Effector memory CD8-positive, alpha-beta T cell (primary cell): ENCODE results near the gene GRM8.

Experiments used
- ATAC-seq: fragments of 150-1000 bp; cut with Tn5 transposase; replicated peaks from 2 replicates; pipeline ENCODE4 v1.10.0; 2021; ENCODE audit warnings: mild to moderate bottlenecking, moderate library complexity
- DNase-seq, 3 experiments: peaks; one replicate each; pipeline ENCODE4 v3.0.0; 2021
- H3K27ac Mint-ChIP-seq, 2 donors: one replicate each; pipeline ENCODE4 v1.8.0; 2022; ENCODE audit warnings: mild to moderate bottlenecking in 2 of 2, mixed read lengths in 2 of 2, moderate library complexity in 2 of 2
- H3K27me3 Mint-ChIP-seq, 2 donors: one replicate each; pipeline ENCODE4 v1.8.0; 2022; ENCODE audit warnings: mixed read lengths in 2 of 2
- H3K36me3 Mint-ChIP-seq: one replicate; pipeline ENCODE4 v1.8.0; 2022; ENCODE audit warnings: mild to moderate bottlenecking, moderate library complexity, mixed read lengths; ENCODE audit not compliant: insufficient read depth
- H3K4me1 Mint-ChIP-seq, 2 donors: one replicate each; pipeline ENCODE4 v1.8.0; 2022; ENCODE audit warnings: low read depth in 2 of 2, mixed read lengths in 2 of 2
- H3K4me3 Mint-ChIP-seq, 2 donors: one replicate each; pipeline ENCODE4 v1.8.0; 2022; ENCODE audit warnings: mild to moderate bottlenecking in 2 of 2, mixed read lengths in 2 of 2, moderate library complexity in 2 of 2
- H3K9me3 Mint-ChIP-seq, 2 donors: one replicate each; pipeline ENCODE4 v1.8.0; 2022; ENCODE audit warnings: mixed read lengths in 2 of 2

GRM8 gene

GRCh38 chr7:127209886-127210285 lies 42.9 kb downstream of the GRM8 start:
- DNase-seq (no peak), ATAC-seq (no peak)
- no peak overlapping the region for H3K4me3 Mint-ChIP-seq
- no peak overlapping the region for H3K27ac Mint-ChIP-seq
- H3K27me3 Mint-ChIP-seq: peaks cover 48 to 50% of the 10 kb centered on the region in 2 donors
- no peaks in the 10 kb centered on the region for H3K4me1 Mint-ChIP-seq
- no peaks in the 10 kb centered on the region for H3K9me3 Mint-ChIP-seq
- no peaks in the 10 kb centered on the region for H3K36me3 Mint-ChIP-seq

GRCh38 chr7:127208860-127209259 lies 43.9 kb downstream of the GRM8 start:
- no peak overlapping the region for H3K27ac Mint-ChIP-seq
- H3K36me3 Mint-ChIP-seq: no peaks in the 10 kb centered on the region
- no peak overlapping the region for H3K4me3 Mint-ChIP-seq
- peaks cover 48 to 50% of the 10 kb centered on the region in 2 donors for H3K27me3 Mint-ChIP-seq
- no peaks in the 10 kb centered on the region for H3K4me1 Mint-ChIP-seq
- H3K9me3 Mint-ChIP-seq: no peaks in the 10 kb centered on the region
- ATAC-seq: no peak
- DNase-seq: no peak

- peaks cover 44 to 50% of the 10 kb centered on the region in 2 donors for H3K27me3 Mint-ChIP-seq
- H3K9me3 Mint-ChIP-seq: no peaks in the 10 kb centered on the region
- H3K36me3 Mint-ChIP-seq: no peaks in the 10 kb centered on the region
- H3K27ac Mint-ChIP-seq: no peak overlapping the region
- H3K4me3 Mint-ChIP-seq: no peak overlapping the region
- no peaks in the 10 kb centered on the region for H3K4me1 Mint-ChIP-seq
- ATAC-seq (no peak), DNase-seq (no peak)
These were observed 44.4 kb downstream of the GRM8 start for GRCh38 chr7:127208351-127208750.

DNA sequence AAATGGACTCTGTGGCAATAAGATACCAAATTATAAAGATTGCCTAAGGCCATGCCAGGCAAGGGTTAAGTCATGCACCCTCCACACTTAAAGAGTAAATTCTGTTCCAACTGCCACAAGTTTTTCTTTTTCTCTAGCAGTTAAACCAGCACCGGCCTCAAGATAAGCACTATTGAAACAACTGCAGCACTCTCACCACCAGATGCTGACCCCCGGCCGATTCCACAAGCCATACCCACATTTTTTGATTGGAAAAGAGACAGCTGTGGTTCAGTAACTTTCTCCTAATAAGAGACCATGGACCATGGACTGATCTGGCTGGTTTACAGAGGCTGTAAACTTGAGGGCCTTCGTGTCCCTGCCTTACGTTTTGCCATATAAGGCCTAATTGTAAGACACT lies 44.9 kb downstream of the GRM8 start:
- Mint-ChIP-seq H3K36me3 (no peaks in the 10 kb centered on the region), H3K4me3 (no peak overlapping the region), H3K27me3 (peaks cover 39 to 50% of the 10 kb centered on the region in 2 donors), H3K9me3 (no peaks in the 10 kb centered on the region), H3K27ac (no peak overlapping the region), H3K4me1 (no peaks in the 10 kb centered on the region)
- ATAC-seq: no peak
- DNase-seq: no peak

- no peaks in the 10 kb centered on the region for H3K36me3 Mint-ChIP-seq
- ATAC-seq (no peak), DNase-seq (no peak)
- H3K9me3 Mint-ChIP-seq: no peaks in the 10 kb centered on the region
- peaks cover 38 to 50% of the 10 kb centered on the region in 2 donors for H3K27me3 Mint-ChIP-seq
- no peak overlapping the region for H3K27ac Mint-ChIP-seq
- H3K4me1 Mint-ChIP-seq: no peaks in the 10 kb centered on the region
- no peak overlapping the region for H3K4me3 Mint-ChIP-seq
These were observed 45.5 kb downstream of the GRM8 start for GRCh38 chr7:127207230-127207629.

DNA sequence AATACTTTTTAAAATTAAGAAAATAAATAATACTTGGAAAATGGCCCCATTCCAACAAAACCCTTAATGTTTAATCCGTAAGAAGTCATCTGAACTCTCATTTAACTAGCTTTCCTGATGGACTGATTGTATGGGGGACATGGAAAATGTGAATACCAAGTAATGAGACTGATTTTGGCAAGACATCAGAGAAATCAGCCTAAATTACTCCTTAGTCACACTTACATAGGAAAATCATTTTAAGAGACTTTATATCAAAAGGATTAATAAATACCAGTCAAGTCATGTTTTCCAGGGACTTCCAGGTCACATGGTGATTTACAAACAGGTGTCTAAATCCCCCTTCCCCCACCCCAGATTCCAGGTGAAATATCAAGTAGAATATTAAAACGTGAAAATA lies 58.2 kb downstream of the GRM8 start:
- no peak for DNase-seq
- no peak overlapping the region for H3K27ac Mint-ChIP-seq
- no peak for ATAC-seq
- H3K27me3 Mint-ChIP-seq: peaks cover 18 to 40% of the 10 kb centered on the region in 2 donors
- no peaks in the 10 kb centered on the region for H3K36me3 Mint-ChIP-seq
- H3K4me3 Mint-ChIP-seq: no peak overlapping the region
- H3K9me3 Mint-ChIP-seq: no peaks in the 10 kb centered on the region
- no peaks in the 10 kb centered on the region for H3K4me1 Mint-ChIP-seq

GRCh38 chr7:127189886-127190285 lies 62.9 kb downstream of the GRM8 start:
- H3K36me3 Mint-ChIP-seq: no peaks in the 10 kb centered on the region
- no peak overlapping the region for H3K4me3 Mint-ChIP-seq
- ATAC-seq: no peak
- H3K4me1 Mint-ChIP-seq: no peaks in the 10 kb centered on the region
- peaks cover 13 to 60% of the 10 kb centered on the region in 2 donors for H3K27me3 Mint-ChIP-seq
- no peaks in the 10 kb centered on the region for H3K9me3 Mint-ChIP-seq
- DNase-seq: no peak
- no peak overlapping the region for H3K27ac Mint-ChIP-seq

DNA sequence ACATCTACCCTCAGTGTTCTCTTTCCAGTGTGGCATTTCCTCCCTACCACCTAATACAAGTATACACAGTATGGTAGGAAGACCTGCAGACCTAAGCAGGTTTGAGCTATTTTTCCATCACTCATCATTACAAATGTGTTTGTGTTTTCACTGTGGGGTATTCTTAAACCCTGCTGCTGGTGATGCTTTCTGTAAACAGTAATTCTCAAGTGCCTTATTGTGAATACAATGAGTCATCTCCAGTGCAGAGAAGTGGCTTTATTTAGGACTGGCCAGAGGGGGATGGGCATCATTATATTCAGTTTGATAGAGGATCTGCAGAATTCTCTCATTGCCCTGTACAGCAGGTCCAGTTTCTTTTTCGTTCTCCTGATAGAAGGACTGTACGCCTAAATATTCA lies 63.7 kb downstream of the GRM8 start:
- Mint-ChIP-seq H3K9me3 (no peaks in the 10 kb centered on the region), H3K36me3 (no peaks in the 10 kb centered on the region), H3K4me3 (no peak overlapping the region), H3K27me3 (peaks cover 13 to 60% of the 10 kb centered on the region in 2 donors), H3K27ac (no peak overlapping the region), H3K4me1 (no peaks in the 10 kb centered on the region)
- ATAC-seq: no peak
- no peak for DNase-seq

GRCh38 chr7:127187740-127188139 lies 65.0 kb downstream of the GRM8 start:
- no peak for DNase-seq
- H3K4me1 Mint-ChIP-seq: no peaks in the 10 kb centered on the region
- peaks cover 6 to 50% of the 10 kb centered on the region in 2 donors for H3K27me3 Mint-ChIP-seq
- ATAC-seq: no peak
- H3K36me3 Mint-ChIP-seq: no peaks in the 10 kb centered on the region
- no peaks in the 10 kb centered on the region for H3K9me3 Mint-ChIP-seq
- H3K4me3 Mint-ChIP-seq: no peak overlapping the region
- H3K27ac Mint-ChIP-seq: no peak overlapping the region

- Mint-ChIP-seq H3K27me3 (peaks cover under 1 to 40% of the 10 kb centered on the region in 2 donors), H3K9me3 (no peaks in the 10 kb centered on the region), H3K36me3 (no peaks in the 10 kb centered on the region), H3K4me3 (no peak overlapping the region), H3K4me1 (no peaks in the 10 kb centered on the region), H3K27ac (no peak overlapping the region)
- ATAC-seq: no peak
- DNase-seq: no peak
These were observed 66.1 kb downstream of the GRM8 start for GRCh38 chr7:127186686-127187085.

DNA sequence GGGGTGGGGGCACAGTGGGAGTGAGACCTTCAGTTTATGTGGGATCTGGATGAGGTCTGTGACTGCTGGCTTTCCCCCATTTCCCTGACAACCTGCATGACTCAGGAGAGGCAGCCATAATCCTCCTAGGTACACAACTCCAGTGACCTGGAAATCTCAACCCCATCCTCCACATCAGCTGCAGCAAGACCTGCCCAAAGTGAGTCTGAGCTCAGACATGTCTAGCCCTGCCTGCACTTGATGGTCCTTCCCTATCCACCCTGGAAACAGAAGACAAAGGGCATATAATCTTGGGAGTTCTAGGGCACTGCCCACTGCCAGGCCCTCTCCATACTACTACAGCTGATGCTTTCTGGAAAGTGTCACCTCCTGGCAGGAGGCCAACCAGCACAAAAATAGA lies 75.6 kb downstream of the GRM8 start:
- DNase-seq: no peak
- no peak overlapping the region for H3K27ac Mint-ChIP-seq
- no peak for ATAC-seq
- no peak overlapping the region for H3K4me3 Mint-ChIP-seq
- H3K4me1 Mint-ChIP-seq: no peaks in the 10 kb centered on the region
- H3K9me3 Mint-ChIP-seq: peaks cover 8 to 13% of the 10 kb centered on the region in 2 donors
- H3K27me3 Mint-ChIP-seq: peaks cover 24 to 26% of the 10 kb centered on the region in 2 donors
- no peaks in the 10 kb centered on the region for H3K36me3 Mint-ChIP-seq

- Mint-ChIP-seq H3K27ac (no peak overlapping the region), H3K27me3 (peaks cover 9 to 20% of the 10 kb centered on the region in 2 donors), H3K9me3 (no peaks in the 10 kb centered on the region), H3K4me1 (no peaks in the 10 kb centered on the region), H3K36me3 (no peaks in the 10 kb centered on the region), H3K4me3 (no peak overlapping the region)
- ATAC-seq: no peak
- no peak for DNase-seq
These were observed 90.4 kb downstream of the GRM8 start for GRCh38 chr7:127162366-127162765.

DNA sequence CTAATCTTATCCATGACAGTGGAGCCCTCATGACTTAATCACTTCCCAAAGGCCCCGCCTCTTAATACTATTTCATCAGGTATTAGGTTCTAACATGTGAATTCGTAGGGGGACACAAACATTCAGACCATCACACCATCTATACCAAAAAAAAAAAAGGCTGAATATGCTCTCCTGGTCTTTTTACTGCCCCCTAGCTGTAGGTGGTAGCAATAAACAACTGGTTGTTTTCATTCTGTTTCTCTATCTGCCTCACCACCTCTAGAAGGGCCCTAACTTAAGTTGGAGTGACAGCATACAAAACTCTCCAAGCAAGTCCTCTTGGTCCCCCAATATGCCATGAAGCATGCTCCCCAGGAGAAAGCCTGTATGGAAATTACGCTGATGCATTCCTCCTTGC lies 94.1 kb downstream of the GRM8 start:
- Mint-ChIP-seq H3K4me1 (no peaks in the 10 kb centered on the region), H3K9me3 (no peaks in the 10 kb centered on the region), H3K4me3 (no peak overlapping the region), H3K27me3 (peaks cover 15 to 28% of the 10 kb centered on the region in 2 donors), H3K27ac (no peak overlapping the region), H3K36me3 (no peaks in the 10 kb centered on the region)
- no peak for ATAC-seq
- DNase-seq: no peak

DNA sequence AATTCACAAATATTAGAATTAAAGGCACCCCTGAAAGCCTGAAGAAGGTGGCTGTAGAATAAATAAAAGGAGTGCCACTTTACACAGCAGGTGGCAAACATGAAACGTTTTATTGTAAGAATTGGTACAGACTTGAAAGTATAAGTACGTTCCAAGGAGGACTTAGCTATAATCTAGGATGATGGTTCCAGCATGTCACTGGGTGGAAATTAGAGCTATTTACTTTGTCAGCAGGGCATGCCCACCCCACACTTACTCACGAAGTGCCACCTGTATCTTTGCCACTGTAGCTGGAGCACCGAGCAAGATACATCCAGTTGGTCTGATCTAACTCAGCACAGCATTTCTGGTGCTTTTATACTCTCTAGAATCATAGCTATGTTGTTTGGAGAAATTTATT lies 97.8 kb downstream of the GRM8 start:
- Mint-ChIP-seq H3K36me3 (no peaks in the 10 kb centered on the region), H3K9me3 (no peaks in the 10 kb centered on the region), H3K27ac (no peak overlapping the region), H3K4me3 (no peak overlapping the region), H3K27me3 (peaks cover 12 to 18% of the 10 kb centered on the region in 2 donors), H3K4me1 (no peaks in the 10 kb centered on the region)
- ATAC-seq (no peak), DNase-seq (no peak)

- ATAC-seq (no peak), DNase-seq (no peak)
- Mint-ChIP-seq H3K27me3 (peaks cover 12 to 18% of the 10 kb centered on the region in 2 donors), H3K4me1 (no peaks in the 10 kb centered on the region), H3K9me3 (no peaks in the 10 kb centered on the region), H3K4me3 (no peak overlapping the region), H3K27ac (no peak overlapping the region), H3K36me3 (no peaks in the 10 kb centered on the region)
These were observed 98.6 kb downstream of the GRM8 start for GRCh38 chr7:127154101-127154500.
